HEK293 (cell line): ENCODE results near the gene GMDS.

Source experiments
- CTCF ChIA-PET: fragments of 350-600 bp; formaldehyde crosslinking; extraction: SDS; loops from one replicate; lab custom pipeline; 2021; ENCODE audit warnings: antibody characterized with exemption; lab: Yijun Ruan, JAX
- POLR2A ChIA-PET: fragments of 300-600 bp; formaldehyde crosslinking; extraction: SDS; loops from one replicate; lab custom pipeline; 2020; ENCODE audit warnings: antibody characterized with exemption, inconsistent platforms; lab: Yijun Ruan, JAX
- H3K27ac ChIP-seq: fragments of 200-500 bp; sonication (Bioruptor generic); 2 replicates; pipeline ENCODE4 v1.5.1; 2014; ENCODE audit warnings: low read depth, low read length, control low read depth, inconsistent platforms; ENCODE audit errors: extremely low read depth
- H3K36me3 ChIP-seq, 2 experiments: fragments of 200-500 bp in 1 of 2; sonication (Bioruptor generic) in 1 of 2; 1 replicate in 1 of 2; 2 replicates in 1 of 2; pipeline ENCODE4 v1.5.1; 2014 to 2017; ENCODE audit warnings: inconsistent platforms in 2 of 2, low read length in 2 of 2; ENCODE audit not compliant: control insufficient read depth in 2 of 2, insufficient read depth in 1 of 2
- H3K4me1 ChIP-seq: fragments of 200-500 bp; sonication (Bioruptor generic); 2 replicates; pipeline ENCODE4 v1.5.1; 2014; ENCODE audit warnings: mild to moderate bottlenecking, low read length, inconsistent platforms; ENCODE audit not compliant: control insufficient read depth, insufficient read depth
- H3K4me3 ChIP-seq: 2 replicates; pipeline ENCODE4 v1.5.1; 2011; ENCODE audit warnings: low read depth, mild to moderate bottlenecking, control low read depth, low read length, moderate library complexity
- H3K9me3 ChIP-seq: fragments of 200-500 bp; sonication (Bioruptor generic); 2 replicates; pipeline ENCODE4 v1.5.1; 2014; ENCODE audit warnings: low read depth, low read length, inconsistent platforms; ENCODE audit not compliant: control insufficient read depth, insufficient read depth
- FEZF1 ChIP-seq: fragments of 450-650 bp; formaldehyde crosslinking; IDR thresholded peaks from 2 replicates; pipeline ENCODE4 v1.5.1; 2016; ENCODE audit warnings: missing biosample characterization, missing genetic modification characterization
- GLIS2 ChIP-seq: fragments of 450-650 bp; formaldehyde crosslinking; IDR thresholded peaks from 2 replicates; pipeline ENCODE4 v1.5.1; 2016; ENCODE audit warnings: missing biosample characterization, missing genetic modification characterization
- HOXD13 ChIP-seq: sonication (generic); formaldehyde crosslinking; IDR thresholded peaks from 2 replicates; pipeline ENCODE4 v1.8.0; 2022; ENCODE audit warnings: missing genetic modification reagents, borderline replicate concordance
- RBAK ChIP-seq: fragments of 450-650 bp; formaldehyde crosslinking; IDR thresholded peaks from 2 replicates; pipeline ENCODE4 v1.5.1; 2016; ENCODE audit warnings: missing biosample characterization, missing genetic modification characterization
- SETDB1 ChIP-seq: IDR thresholded peaks from one replicate; pipeline ENCODE4 v1.6.1; 2017; ENCODE audit warnings: mild to moderate bottlenecking, low read length, moderate library complexity, mixed read lengths; ENCODE audit not compliant: insufficient read length
- ZNF10 ChIP-seq: fragments of 450-650 bp; formaldehyde crosslinking; IDR thresholded peaks from 2 replicates; pipeline ENCODE4 v1.5.1; 2017; ENCODE audit warnings: missing biosample characterization, missing genetic modification characterization
- ZNF140 ChIP-seq: fragments of 450-650 bp; formaldehyde crosslinking; IDR thresholded peaks from 2 replicates; pipeline ENCODE4 v1.5.1; 2016; ENCODE audit warnings: missing biosample characterization, missing genetic modification characterization
- ZNF155 ChIP-seq: fragments of 450-650 bp; formaldehyde crosslinking; IDR thresholded peaks from 2 replicates; pipeline ENCODE4 v1.5.1; 2016; ENCODE audit warnings: missing biosample characterization, missing genetic modification characterization
- ZNF221 ChIP-seq: fragments of 450-650 bp; formaldehyde crosslinking; IDR thresholded peaks from 2 replicates; pipeline ENCODE4 v1.5.1; 2017; ENCODE audit warnings: missing biosample characterization, missing genetic modification characterization, borderline replicate concordance
- ZNF335 ChIP-seq: fragments of 450-650 bp; formaldehyde crosslinking; conservative IDR thresholded peaks from 2 replicates; pipeline ENCODE4 v1.5.1; 2016; ENCODE audit warnings: missing biosample characterization, missing genetic modification characterization
- ZNF391 ChIP-seq: fragments of 450-650 bp; formaldehyde crosslinking; IDR thresholded peaks from 2 replicates; pipeline ENCODE4 v1.5.1; 2016; ENCODE audit warnings: low read depth, missing biosample characterization, missing genetic modification characterization, borderline replicate concordance
- ZNF416 ChIP-seq: fragments of 450-650 bp; formaldehyde crosslinking; IDR thresholded peaks from 2 replicates; pipeline ENCODE4 v1.5.1; 2016; ENCODE audit warnings: missing biosample characterization, missing genetic modification characterization
- ZNF558 ChIP-seq: fragments of 450-650 bp; formaldehyde crosslinking; IDR thresholded peaks from 2 replicates; pipeline ENCODE4 v1.5.1; 2016; ENCODE audit warnings: missing biosample characterization, missing genetic modification characterization
- ZNF623 ChIP-seq: fragments of 450-650 bp; formaldehyde crosslinking; IDR thresholded peaks from 2 replicates; pipeline ENCODE4 v1.5.1; 2016; ENCODE audit warnings: missing biosample characterization, missing genetic modification characterization
- TF ChIP-seq, protein P1 (sequence below): fragments of 450-650 bp; formaldehyde crosslinking; IDR thresholded peaks from 2 replicates; pipeline ENCODE4 v1.5.0; 2017; ENCODE audit warnings: missing biosample characterization, missing genetic modification characterization, borderline replicate concordance
- TF ChIP-seq, protein P2 (sequence below): fragments of 450-650 bp; formaldehyde crosslinking; IDR thresholded peaks from 2 replicates; pipeline ENCODE4 v1.5.1; 2016; ENCODE audit warnings: missing biosample characterization, missing genetic modification characterization

The GMDS gene

DNA sequence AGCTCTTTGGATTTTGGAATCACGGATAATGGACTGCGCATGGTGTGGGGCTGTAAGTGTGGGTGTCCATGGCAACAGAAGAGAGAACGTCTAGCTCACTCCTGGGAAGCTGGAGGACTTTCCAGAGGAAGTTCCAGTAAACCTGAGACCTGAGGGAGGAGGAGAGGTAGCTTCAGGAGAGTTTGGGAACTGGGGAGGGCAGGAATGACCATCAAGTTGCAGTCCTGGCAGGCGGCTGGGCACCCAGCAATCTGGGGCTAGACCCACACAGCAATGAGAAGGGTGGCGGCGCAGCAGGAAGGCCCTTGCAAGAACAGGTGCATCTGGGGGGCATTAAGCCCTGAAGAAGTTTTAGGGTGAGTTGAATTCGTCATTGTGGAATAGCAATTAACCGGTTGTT lies 539.8 kb downstream of the GMDS start:
- POLR2A ChIA-PET: no interaction called here
- peaks cover 14% of the 10 kb centered on the region for H3K4me1 ChIP-seq
- no peak for TF ChIP-seq RBAK (tag by site-specific recombination)
- TF ChIP-seq ZNF416 (tag by site-specific recombination): no peak
- no peak for TF ChIP-seq ZNF558 (tag by site-specific recombination)
- TF ChIP-seq, protein P1, sequence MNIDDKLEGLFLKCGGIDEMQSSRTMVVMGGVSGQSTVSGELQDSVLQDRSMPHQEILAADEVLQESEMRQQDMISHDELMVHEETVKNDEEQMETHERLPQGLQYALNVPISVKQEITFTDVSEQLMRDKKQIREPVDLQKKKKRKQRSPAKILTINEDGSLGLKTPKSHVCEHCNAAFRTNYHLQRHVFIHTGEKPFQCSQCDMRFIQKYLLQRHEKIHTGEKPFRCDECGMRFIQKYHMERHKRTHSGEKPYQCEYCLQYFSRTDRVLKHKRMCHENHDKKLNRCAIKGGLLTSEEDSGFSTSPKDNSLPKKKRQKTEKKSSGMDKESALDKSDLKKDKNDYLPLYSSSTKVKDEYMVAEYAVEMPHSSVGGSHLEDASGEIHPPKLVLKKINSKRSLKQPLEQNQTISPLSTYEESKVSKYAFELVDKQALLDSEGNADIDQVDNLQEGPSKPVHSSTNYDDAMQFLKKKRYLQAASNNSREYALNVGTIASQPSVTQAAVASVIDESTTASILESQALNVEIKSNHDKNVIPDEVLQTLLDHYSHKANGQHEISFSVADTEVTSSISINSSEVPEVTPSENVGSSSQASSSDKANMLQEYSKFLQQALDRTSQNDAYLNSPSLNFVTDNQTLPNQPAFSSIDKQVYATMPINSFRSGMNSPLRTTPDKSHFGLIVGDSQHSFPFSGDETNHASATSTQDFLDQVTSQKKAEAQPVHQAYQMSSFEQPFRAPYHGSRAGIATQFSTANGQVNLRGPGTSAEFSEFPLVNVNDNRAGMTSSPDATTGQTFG: no peak
- no peak for TF ChIP-seq HOXD13
- TF ChIP-seq, all 188 proteins: peak for 0
- H3K27ac ChIP-seq: no peak overlapping the region
- no peak overlapping the region for H3K4me3 ChIP-seq
- H3K9me3 ChIP-seq: no peaks in the 10 kb centered on the region
- H3K36me3 ChIP-seq: no peaks in the 10 kb centered on the region
- CTCF ChIA-PET: interaction anchor here (1.1 kb wide), 1 partner anchor 109 kb away, joined by 4 read pairs; no protein-coding TSS in a partner anchor

DNA sequence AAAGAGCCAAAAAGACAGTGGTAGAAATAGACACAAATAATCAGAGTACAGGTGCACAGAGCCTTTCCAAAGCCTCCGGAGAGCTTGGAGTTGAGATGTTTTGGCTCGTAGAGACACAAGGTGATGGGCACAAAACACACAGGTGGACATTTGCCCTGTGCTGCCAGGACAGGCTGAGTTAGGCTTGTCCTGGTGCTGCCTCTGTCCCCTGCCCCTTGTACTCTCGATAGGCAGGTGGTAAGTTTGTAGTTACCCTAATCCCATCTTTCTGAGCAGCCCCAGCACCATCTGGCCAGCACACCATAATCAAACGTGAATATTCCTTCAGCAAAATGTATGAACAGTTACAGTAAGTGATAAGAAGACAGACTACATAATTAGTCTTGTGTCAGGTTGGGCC lies 540.2 kb downstream of the GMDS start:
- CTCF ChIA-PET: interaction anchor here (1.1 kb wide), 1 partner anchor 108 kb away, joined by 4 read pairs; no protein-coding TSS in a partner anchor
- TF ChIP-seq ZNF335 (tag by site-specific recombination): no peak
- POLR2A ChIA-PET: no interaction called here
- H3K27ac ChIP-seq: no peak overlapping the region
- H3K4me1 ChIP-seq: peaks cover 19% of the 10 kb centered on the region
- H3K36me3 ChIP-seq: no peaks in the 10 kb centered on the region
- H3K9me3 ChIP-seq: no peaks in the 10 kb centered on the region
- no peak overlapping the region for H3K4me3 ChIP-seq

DNA sequence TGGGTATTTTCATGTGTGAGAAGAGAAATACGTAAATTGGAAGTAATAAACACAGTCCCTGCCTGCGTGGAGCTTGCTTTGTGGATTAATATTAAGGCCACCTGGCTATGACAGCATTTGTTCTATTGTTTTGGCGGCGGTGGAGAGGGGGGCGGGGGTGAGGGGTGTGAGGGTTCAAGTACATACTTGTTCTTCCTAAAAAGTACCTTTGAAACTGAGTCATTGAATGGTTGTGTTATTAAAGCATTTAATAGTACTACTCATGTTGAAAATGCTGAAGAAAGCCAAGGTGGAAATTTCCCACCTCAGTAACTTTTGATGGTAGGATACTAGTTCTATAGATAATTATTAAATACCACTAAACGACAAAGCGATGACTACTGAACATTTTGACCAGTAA lies 540.7 kb downstream of the GMDS start:
- CTCF ChIA-PET: interaction anchor here (1.1 kb wide), 1 partner anchor 108 kb away, joined by 4 read pairs; no protein-coding TSS in a partner anchor
- POLR2A ChIA-PET: no interaction called here
- Histone ChIP-seq H3K36me3 (no peaks in the 10 kb centered on the region), H3K9me3 (no peaks in the 10 kb centered on the region), H3K27ac (no peak overlapping the region), H3K4me3 (no peak overlapping the region), H3K4me1 (peaks cover 20% of the 10 kb centered on the region)
- no peak for TF ChIP-seq ZNF335 (tag by site-specific recombination)
- no peak for TF ChIP-seq ZNF140 (tag by site-specific recombination)
- TF ChIP-seq, protein P2, sequence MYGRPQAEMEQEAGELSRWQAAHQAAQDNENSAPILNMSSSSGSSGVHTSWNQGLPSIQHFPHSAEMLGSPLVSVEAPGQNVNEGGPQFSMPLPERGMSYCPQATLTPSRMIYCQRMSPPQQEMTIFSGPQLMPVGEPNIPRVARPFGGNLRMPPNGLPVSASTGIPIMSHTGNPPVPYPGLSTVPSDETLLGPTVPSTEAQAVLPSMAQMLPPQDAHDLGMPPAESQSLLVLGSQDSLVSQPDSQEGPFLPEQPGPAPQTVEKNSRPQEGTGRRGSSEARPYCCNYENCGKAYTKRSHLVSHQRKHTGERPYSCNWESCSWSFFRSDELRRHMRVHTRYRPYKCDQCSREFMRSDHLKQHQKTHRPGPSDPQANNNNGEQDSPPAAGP (tag by site-specific recombination): no peak
- no peak for TF ChIP-seq ZNF623 (tag by site-specific recombination)
- TF ChIP-seq ZNF221 (tag by site-specific recombination): no peak
- TF ChIP-seq ZNF391 (tag by site-specific recombination): no peak

DNA sequence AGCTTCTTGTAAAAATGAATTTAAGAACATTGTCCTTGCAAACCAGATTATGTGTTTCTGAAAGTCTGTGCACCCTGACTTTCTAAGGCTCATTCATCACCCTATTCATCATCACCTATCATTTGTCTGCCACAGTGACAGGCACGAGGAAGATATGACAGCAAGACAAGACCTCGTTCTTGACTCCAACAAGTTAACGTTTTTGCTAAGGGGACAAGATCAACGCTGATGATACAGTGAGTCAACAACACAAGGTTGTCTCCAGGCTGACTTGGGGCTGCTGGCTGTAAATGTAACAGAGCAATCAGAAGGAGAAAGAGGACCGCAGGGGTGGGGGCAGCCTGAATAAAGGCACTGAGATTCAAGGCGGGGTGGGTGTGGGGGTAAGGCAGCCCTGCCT lies 541.5 kb downstream of the GMDS start:
- H3K27ac ChIP-seq: no peak overlapping the region
- no peaks in the 10 kb centered on the region for H3K9me3 ChIP-seq
- no peak overlapping the region for H3K4me3 ChIP-seq
- H3K36me3 ChIP-seq: no peaks in the 10 kb centered on the region
- no peak for TF ChIP-seq FEZF1 (tag by site-specific recombination)
- TF ChIP-seq ZNF10 (tag by site-specific recombination): no peak
- TF ChIP-seq GLIS2 (tag by site-specific recombination): no peak
- no peak for TF ChIP-seq SETDB1
- TF ChIP-seq ZNF155: no peak
- peaks cover 20% of the 10 kb centered on the region for H3K4me1 ChIP-seq
- ChIA-PET POLR2A (no interaction called here), CTCF (interaction anchor here (0.6 to 2.0 kb wide), 3 partner anchors 17 to 145 kb away, joined by 3 to 7 read pairs (median 4); no protein-coding TSS in a partner anchor)
